HG02642 (cell line): Measurements from ENCODE around the gene FN3K.

Source experiments
- ATAC-seq: cut with Tn5 transposase; IDR thresholded peaks from one replicate; pipeline ENCODE4 v1.9.1; 2021; ENCODE audit warnings: mild to moderate bottlenecking; ENCODE audit not compliant: unreplicated experiment, poor library complexity

The FN3K gene

DNA sequence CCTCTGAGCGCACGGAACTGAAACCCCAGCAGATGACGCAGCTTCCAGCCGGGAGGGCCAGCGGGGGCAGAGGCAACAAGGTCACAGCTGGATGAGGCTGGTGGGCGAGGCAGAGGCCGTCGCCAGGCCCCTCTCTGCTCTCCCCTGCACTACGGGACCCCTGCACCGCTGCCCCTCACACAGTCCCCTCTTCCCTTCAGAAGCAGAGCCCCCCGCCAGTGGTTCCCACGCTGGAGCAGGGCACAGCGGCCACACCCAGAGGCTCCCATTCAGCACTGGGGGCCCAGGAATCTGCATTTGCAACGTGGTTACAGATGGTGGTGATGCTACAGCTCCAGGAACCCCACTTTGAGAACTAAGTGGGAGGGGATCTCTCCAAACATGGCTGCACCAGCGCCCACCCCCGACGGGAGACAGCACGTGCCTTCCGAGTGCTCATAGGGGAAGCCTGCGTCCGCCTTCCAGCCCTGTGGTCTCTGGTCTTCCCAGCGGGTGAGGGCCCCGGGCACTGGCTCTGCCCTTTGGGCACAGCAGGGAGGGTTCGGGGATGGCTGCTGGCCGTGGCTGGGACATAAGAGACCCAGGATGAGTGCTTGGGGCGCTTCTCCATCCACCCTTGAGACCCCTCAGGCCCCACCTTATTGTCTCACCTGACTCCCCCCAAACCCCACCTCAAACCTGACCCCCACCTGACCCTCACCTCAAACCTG lies 32.2 kb upstream of the FN3K start:
- ATAC-seq = no peak

GRCh38 chr17:82703935-82704865 lies 31.2 kb upstream of the FN3K start:
- ATAC-seq = no peak

- ATAC-seq = no peak
These were observed 30.5 kb upstream of the FN3K start for GRCh38 chr17:82704886-82705285.

- no peak for ATAC-seq
These were observed 29.7 kb upstream of the FN3K start for GRCh38 chr17:82705756-82706155.

DNA sequence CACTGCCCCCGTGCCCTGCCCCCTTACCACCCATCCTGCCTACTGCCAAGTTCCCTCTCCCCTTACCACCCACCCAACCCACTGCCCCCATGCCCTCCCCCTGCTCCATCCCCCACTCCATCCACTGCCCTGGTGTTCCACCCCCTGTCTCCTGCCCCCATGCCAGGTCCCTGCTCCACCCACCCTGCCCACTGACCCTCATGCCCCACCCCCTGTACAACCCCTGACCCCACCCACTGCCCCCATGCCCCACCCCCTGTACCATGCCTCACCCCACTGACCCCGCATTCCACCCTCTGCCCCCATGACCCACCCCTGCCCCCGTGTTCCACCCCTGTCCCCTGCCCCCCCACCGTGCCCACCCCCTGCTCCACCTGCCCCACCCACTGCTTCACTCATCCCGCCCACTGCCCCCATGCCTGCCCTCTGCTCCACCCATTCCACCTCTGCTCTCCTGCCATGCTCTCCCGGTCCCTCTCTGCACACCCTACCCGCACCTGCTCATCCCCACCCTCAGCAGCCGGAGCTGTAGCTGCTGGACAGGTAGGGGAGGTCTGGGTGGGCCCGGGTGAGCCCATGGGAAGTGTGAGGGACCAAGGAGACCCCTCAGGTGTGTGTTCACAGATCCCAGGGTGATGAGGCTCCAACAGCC lies 26.3 kb upstream of the FN3K start:
- no peak for ATAC-seq

- no peak for ATAC-seq
These were observed 25.5 kb upstream of the FN3K start for GRCh38 chr17:82709676-82710498.

DNA sequence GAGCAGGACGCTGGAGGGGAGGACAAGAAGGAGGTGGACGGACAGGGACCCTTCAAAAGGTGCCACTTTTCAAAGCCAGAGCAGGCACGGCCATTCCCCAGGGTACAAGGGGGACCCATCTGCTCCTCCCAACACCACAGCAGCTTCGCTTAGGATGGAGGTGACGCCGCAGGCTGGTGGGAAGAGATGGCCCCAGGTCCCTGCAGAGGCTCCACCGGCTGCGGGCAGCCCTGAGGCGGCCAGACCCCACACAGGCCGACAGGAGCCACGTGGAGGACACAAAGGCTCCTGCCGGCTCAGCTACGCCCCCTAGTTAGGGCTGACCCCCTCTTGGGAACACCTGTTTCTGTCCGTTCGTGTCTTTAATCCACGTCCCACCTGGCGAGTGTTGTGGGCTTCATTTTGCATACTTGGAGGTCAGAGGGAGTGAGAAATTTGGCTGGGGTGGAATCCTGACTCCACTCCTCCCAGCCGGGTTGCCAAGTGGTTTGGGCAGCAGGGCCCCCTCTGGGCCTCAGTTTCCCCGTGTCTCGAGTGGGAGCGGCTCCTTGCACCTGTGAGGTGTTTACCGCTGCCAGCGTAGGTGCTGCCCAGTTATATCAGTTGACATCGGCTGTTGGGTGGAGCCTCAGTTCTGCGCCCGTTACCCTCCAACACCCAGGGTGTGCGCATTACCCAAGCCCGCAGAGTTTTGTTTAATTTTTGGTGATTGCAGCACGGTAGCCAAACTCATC lies 24.7 kb upstream of the FN3K start:
- no peak for ATAC-seq

DNA sequence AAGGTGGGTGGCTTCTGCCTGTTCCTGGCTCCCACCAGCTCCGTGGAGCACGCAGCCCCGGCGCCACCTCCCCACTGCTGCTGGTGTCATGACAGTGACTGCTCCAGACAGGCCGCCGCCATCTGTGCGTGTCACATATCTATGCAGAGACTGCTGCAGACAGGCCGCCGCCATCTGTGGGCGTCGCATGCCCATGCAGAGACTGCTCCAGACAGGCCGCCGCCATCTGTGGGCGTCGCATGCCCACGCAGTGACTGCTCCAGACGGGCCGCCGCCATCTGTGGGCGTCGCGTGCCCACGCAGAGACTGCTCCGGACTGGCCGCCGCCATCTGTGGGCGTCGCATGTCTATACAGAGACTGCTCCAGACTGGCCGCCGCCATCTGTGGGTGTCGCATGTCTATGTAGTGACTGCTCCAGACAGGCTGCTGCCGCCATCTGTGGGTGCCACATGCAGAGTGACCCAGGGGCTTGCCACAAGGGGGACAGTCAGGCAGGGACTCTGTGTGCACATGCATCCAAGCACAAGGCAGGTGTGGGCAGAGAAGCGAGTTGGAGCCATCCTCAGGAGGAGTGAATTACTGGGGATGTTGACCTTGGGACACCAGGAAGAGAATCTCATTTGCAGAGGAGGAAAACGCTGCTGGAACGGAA lies 22.2 kb upstream of the FN3K start:
- no peak for ATAC-seq

- peak; percentile 77 for ATAC-seq
These were observed 19.0 kb upstream of the FN3K start, which contains the start of gene FN3KRP for GRCh38 chr17:82716203-82717010. Gene FN3KRP (plus strand): TSS chr17:82716706. CDS start chr17:82716756, 50 bp downstream.

DNA sequence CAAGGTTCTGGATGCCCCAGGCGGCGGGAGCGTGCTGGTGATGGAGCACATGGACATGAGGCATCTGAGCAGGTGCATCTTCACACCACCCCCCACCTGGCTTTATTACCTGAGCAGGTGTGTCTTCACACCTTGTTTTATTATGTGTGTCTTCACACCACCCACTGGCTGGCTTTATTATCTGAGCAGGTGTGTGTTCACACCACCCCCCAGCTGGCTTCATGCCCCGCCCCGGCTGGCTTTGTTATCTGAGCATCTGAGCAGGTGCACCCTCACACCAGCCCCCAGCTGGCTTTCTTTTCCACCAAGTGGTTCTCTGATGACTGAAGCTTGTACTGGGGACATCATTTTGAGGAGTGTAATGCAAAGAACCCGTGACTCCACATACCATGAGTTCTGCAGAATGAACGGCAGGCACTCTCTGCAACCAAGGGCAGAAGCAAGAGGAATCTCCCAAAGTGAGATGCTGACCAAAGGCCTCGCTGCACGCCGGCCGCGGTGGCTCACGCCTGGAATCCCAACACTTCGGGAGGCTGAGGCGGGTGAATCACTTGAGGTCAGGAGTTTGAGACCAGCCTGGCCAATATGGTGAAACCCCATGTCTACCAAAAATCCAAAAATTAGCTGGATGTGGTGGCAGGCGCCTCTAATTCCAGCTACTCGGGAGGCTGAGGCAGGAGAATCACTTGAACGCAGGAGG lies 16.3 kb upstream of the FN3K start:
- no peak for ATAC-seq

DNA sequence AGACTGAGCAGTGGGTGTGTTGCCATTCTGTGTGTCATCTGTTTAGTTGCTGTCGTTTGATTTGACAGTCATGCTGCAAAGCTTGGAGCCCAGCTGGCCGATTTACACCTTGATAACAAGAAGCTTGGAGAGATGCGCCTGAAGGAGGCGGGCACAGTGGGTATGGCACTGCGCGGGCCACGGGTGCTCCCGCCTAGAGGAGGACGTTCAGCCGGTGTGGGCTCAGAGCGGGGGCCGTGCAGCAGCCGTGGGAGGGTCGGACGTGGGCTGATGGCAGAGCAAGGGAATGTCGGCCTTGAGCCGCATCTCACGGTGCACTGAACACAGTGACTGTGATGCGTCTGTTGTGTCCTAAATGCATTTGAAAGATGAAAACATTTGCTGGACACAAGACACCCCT lies 15.2 kb upstream of the FN3K start:
- no peak for ATAC-seq

- ATAC-seq = no peak
These were observed 12.9 kb upstream of the FN3K start for GRCh38 chr17:82722341-82723013.

DNA sequence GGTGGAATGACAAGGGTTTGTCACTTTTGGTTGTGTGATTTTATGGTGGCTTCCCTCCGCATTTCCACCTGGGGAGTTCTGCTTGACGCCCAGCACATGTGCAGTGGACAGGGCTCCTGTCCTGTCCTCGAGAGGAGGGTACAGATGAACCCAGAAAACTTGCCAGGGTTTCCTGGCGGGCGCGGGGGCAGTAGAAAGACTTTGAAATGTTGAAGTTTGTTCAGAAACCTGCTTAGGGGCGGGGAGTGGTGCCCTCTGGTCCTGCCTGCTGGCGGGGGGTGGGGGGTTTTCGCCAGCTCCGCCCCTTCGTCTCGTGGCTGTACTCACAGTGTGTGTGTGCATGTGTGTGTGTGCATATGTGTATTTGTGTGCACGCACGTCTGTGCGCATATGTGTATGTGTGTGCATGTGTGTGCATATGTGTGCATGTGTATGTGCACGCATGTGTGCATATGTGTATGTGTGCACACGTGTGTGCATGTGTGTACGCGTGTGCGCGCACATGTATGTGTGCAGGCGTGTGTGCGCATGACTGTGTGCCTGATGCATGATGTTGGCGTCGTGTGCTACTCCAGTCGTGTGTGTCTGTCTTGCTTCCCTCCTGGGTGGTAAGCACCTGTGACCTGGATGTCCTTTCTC lies 12.1 kb upstream of the FN3K start:
- ATAC-seq = no peak

- no peak for ATAC-seq
These were observed 9.0 kb upstream of the FN3K start for GRCh38 chr17:82726427-82726826.

DNA sequence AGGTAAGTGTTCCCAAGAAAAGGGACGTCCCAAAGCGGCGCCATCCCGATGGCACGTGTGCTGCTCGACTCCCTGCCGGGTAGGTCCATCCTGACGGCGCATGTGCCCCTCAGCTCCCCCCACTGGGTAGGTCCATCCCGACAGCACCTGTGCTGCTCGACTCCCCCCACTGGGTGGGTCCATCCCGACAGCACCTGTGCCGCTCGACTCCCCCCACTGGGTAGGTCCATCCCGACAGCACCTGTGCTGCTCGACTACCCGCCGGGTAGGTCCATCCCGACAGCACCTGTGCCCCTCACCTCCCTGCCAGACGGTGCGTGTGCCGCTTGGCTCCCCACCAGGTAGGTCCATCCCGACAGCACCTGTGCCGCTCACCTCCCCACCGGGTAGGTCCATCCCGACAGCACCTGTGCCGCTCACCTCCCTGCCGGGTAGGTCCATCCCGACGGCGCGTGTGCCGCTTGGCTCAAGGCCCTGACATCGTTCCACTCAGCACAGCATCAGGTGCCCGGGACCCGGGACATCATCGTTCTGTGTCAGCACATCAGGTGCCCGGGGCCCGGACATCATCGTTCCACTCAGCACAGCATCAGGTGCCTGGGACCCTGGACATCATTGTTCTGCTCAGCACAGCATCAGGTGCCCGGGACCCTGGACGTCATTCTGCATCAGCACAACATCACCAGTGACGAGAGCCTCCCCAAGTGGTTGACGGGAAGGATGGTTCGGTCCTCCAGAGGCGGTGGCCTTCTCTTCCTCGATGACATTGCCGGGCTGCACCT lies 5.7 kb upstream of the FN3K start:
- ATAC-seq = no peak
